ENCODE measurements around the gene EXOSC7.

DNA sequence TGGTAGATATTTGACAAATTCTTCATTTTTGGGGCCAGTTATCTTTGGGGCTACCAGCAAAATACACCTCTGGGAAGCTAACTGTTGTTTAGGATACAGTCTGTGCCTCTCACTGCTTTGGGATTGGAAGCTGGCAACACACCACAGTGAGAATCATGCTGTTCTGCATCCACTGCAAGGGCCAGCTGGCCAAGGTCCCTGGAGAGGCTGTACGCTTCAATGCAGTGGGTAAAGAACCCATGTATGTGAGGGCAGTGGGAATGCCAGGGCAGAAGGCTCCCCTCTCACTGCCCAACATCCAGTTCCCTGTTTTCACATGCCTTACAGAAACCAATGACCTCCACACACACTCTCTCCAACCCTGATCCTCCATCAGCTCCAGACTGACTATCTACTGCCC, 20.1 kb upstream of the EXOSC7 start:
- TF ChIP-seq, protein P1, sequence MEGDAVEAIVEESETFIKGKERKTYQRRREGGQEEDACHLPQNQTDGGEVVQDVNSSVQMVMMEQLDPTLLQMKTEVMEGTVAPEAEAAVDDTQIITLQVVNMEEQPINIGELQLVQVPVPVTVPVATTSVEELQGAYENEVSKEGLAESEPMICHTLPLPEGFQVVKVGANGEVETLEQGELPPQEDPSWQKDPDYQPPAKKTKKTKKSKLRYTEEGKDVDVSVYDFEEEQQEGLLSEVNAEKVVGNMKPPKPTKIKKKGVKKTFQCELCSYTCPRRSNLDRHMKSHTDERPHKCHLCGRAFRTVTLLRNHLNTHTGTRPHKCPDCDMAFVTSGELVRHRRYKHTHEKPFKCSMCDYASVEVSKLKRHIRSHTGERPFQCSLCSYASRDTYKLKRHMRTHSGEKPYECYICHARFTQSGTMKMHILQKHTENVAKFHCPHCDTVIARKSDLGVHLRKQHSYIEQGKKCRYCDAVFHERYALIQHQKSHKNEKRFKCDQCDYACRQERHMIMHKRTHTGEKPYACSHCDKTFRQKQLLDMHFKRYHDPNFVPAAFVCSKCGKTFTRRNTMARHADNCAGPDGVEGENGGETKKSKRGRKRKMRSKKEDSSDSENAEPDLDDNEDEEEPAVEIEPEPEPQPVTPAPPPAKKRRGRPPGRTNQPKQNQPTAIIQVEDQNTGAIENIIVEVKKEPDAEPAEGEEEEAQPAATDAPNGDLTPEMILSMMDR (IDR thresholded peaks at IDR 0.05; ENCODE audit: extremely low read depth in 1 of 2, insufficient read depth in 1 of 2, low read depth in 1 of 2, low read length in 2 of 2), result no peak
- no peak for TF ChIP-seq GATA2 (IDR thresholded peaks at IDR 0.05; ENCODE audit: insufficient read depth, insufficient read length, low read depth, low read length)
- TF ChIP-seq FOS (IDR thresholded peaks at IDR 0.05; ENCODE audit: borderline replicate concordance, insufficient read depth, low read length), result no peak

All from endothelial cell of umbilical vein (primary cell).